ENCODE measurements around the gene GRIN1. TPM values are rescaled to one million over a fixed set of nuclear protein-coding genes. Genes with fewer than 3 reads are reported as not detected.
"Not testable (repeated sequence)": the region's sequence is repeated elsewhere in the genome, so short reads cannot be mapped to it uniquely, and the experiment has no call there.

GRIN1 gene
- total RNA-seq, 1 donor from 2014 or later = 0.15 TPM

GRCh38 chr9:137110911-137111787 lies 27.8 kb upstream of the GRIN1 start:
- intact Hi-C loops (cut with micrococcal nuclease) = no loop called here

GRCh38 chr9:137111788-137112563 lies 27.0 kb upstream of the GRIN1 start:
- intact Hi-C loops (cut with micrococcal nuclease) = no loop called here

GRCh38 chr9:137112564-137113384 lies 26.2 kb upstream of the GRIN1 start:
- intact Hi-C loops (cut with micrococcal nuclease) = no loop called here

DNA sequence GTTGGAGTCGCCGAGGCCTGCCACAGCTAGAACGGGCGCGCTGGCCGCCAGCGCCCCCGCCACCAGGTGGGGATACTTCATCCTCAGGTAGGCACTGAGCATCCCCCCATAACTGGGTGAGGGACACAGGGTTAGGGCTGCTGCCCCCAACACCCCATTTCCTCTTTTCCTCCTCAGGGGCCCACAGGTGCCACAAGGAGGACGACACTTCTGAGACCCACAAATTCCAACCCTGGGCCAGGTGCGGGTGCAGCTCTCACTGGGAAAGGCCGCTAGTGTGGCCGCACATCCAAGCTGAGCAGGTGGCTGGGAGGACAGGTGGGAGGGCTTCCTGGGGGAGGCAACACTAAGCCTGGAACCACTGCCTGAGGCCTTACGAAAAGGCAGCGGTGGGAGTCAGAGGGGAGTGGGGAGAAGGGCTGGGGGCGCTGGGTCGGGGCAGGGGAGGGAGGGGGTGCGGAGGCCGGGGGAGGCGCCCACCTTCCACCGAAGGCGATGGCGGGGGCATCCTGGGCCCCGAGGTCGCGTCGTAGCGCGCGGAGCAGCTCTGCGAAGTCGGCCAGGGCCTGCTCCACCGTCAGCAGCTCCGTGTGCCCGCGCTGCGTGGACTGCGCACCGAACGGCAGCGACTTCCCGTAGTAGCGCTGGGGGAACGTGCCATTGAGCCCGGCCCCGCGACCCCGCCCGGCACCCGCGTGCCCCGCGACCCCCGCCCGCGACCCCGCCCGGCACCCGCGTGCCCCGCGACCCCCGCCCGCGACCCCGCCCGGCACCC lies 25.4 kb upstream of the GRIN1 start:
- intact Hi-C loops (cut with micrococcal nuclease) = loop anchor here (1.0 kb wide), 2 partner anchors 16 to 18 kb away; no protein-coding TSS in a partner anchor

GRCh38 chr9:137114220-137114612 lies 24.7 kb upstream of the GRIN1 start:
- intact Hi-C loops (cut with micrococcal nuclease) = loop anchor here (1.0 kb wide), 2 partner anchors 15 to 19 kb away; no protein-coding TSS in a partner anchor

DNA sequence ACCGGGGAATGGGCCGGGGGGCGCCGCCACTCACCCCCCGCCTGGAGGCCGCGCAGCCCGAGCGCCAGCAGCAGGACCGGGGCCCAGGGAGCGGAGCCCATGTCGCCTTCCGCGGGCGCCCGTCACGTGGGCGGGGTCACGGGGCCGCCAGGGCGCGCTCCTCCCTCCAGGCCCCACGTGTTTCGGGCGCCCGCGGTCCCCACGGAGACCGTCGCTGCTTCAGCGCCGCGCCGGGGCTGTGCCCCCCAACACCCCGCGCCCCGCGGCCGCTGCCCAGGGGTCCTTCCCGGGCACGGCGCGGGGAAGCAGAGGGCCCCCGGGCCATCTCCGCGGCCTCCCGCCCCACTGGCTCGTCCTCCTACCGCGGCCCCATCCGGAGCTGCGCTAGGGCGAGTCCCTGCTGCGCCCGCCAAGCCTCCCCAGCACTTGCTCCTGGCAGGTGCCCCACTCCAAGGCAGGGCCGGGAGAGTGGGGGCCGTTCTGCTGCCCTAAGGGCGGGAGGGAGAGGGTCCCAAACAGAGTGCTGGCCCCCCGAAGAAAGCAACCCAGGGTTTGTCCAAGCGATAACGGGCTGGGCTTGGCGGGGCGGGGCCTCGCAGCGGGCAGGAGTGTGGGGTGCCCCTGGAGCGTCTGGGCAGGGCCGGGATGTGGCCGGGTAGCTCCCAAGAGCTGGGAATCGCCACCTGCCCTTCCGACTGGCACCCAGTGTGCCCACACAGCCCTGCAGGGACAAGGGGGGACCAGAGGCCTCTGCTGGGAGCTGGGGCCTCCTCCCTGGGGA lies 24.2 kb upstream of the GRIN1 start, which contains the start of gene DPP7:
Gene DPP7 (minus strand): TSS at position 121 of the 781 bp plus-strand sequence. CDS start 20 bp downstream, at position 101.
- intact Hi-C loops (cut with micrococcal nuclease) = loop anchor here (1.0 kb wide), 2 partner anchors 14 to 20 kb away; no protein-coding TSS in a partner anchor

GRCh38 chr9:137115394-137116026 lies 23.4 kb upstream of the GRIN1 start:
- intact Hi-C loops (cut with micrococcal nuclease) = no loop called here

DNA sequence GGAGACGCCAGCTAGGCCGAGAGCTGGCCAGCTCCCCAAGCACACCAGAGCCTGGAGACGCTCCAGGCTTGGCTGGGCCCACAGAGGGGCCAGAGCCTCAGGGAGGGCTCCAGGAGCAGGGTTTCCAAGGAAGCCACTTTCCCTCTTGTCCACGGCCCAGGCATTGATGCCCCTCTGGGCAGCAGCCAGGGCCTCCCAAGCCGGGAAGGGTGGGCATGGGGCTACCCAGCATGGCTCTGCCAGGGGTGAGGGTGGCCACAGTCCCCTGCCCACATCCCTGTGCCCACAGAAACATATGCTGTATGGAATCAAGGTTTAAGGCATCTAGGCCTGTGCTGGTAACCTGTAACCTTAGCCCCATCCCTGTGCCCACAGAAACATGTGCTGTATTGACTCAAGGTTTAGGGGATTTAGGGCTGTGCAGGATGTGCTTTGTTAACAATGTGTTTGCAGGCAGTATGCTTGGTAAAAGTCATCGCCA lies 22.9 kb upstream of the GRIN1 start:
- intact Hi-C loops (cut with micrococcal nuclease) = no loop called here

DNA sequence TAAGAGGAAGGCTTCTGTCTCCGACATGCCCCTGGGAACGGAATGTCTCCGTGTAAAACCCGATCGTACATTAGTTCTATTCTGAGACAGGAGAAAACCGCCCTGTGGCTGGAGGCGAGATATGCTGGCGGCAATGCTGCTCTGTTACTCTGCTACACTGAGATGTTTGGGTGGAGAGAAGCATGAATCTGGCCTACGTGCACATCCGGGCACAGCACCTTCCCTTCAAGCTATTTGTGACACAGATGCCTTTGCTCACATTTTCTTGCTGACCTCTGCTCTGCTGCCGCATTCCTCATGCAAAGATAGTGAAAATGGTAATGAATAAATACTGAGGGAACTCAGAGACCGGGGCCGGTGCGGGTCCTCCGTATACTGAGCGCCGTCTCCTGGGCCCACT lies 22.2 kb upstream of the GRIN1 start:
- intact Hi-C loops (cut with micrococcal nuclease) = no loop called here

DNA sequence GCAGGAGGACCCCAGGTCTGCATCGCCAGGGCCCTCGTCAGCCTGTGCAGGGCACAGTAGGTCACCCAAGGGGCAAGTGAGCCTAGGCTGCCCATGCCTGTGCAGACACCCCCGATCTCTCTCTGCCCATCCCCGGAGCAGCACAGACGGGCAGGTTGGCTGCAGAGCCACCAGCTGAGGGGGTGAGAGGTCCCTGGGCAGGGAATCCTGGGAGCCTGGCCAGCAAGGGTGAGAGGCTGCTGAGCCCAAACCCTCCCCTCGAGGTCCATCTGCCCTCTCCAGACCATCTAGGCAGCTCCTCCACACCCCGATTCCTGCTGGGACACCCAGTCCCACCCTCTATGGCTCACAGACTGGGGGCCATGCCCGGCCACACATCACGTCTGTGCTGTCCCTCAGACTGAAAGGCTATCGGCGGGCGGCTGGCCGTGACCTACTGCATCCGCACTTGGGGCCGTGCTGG lies 21.7 kb upstream of the GRIN1 start:
- intact Hi-C loops (cut with micrococcal nuclease) = no loop called here

DNA sequence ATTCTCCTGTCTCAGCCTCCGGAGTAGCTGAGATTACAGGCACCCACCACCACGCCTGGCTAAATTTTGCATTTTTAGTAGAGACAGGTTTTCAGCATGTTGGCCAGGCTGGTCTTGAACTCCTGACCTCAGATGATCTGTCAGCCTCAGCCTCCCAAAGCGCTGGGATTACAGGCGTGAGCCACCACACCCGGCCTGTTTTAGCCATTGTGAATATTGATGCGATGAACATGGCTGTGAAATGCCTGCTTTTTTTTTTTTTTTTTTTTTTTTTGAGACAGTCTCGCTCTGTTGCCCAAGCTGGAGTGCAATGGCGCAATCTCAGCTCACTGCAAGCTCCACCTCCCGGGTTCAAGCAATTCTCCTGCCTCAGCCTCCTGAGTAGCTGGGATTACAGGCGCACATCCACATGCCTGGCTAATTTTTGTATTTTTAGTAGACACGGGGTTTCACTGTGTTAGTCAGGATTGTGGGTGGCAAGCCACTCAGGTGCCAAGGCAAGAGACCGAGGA lies 20.8 kb upstream of the GRIN1 start:
- intact Hi-C loops (cut with micrococcal nuclease) = loop anchor here (1.0 kb wide), 3 partner anchors 105 to 118 kb away; partner anchors contain the start of gene RNF224

DNA sequence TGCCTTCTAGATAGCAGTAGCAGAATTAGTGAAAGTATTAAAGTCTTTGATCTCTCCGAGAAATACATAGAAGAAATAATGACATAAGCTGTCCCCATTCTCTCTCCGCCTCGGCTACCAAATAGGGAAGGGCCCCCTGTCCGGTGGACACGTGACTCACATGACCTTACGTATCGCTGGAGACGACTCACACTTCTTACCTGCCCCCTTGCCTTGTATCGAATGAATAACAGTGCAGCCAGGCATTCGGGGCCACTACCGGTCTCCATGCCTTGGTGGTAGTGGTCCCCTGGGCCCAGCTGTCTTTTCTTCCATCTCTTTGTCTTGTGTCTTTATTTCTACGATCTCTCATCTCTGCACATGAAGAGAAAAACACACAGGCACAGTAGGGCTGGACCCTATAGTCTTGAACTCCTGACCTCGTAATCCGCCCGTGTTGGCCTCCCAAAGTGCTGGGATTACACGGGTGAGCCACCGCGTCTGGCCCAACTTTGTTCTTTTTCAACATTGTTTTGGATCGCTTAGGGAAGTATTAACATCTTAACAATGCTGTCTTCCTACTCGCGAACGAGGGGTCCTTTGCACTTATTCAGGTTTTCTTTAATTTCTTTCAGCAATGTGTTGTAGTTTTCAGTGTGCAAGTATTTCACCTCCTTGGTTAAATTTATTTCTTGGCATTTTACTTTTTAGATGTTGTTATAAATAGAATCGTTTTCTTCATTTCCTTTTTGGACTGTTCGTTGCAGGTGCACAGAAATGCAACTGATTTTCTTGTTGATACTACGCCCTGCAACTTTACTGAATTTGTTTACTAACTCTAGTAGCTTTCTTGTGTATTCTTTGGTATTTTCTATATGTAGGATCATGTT lies 16.8 kb upstream of the GRIN1 start:
- intact Hi-C loops (cut with micrococcal nuclease) = not testable (repeated sequence)

GRCh38 chr9:137122796-137123467 lies 16.0 kb upstream of the GRIN1 start:
- intact Hi-C loops (cut with micrococcal nuclease) = not testable (repeated sequence)

DNA sequence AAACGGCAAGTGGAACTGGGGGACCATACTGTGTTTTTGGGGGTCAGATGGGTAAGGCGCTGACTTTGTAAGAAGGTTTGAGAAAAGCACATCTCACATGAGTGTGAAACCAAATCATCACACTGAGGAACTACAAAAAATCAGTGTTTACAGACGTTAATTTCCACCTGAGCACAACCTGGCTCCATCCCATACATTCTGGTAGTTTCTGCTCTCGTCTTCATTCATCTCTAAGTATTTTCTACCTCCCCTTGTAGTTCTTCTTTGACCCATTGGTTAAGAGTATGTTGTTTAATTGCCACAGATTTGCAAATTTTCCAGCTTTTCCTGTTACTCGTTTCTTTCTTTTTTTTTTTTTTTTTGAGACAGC lies 15.5 kb upstream of the GRIN1 start:
- intact Hi-C loops (cut with micrococcal nuclease) = no loop called here

DNA sequence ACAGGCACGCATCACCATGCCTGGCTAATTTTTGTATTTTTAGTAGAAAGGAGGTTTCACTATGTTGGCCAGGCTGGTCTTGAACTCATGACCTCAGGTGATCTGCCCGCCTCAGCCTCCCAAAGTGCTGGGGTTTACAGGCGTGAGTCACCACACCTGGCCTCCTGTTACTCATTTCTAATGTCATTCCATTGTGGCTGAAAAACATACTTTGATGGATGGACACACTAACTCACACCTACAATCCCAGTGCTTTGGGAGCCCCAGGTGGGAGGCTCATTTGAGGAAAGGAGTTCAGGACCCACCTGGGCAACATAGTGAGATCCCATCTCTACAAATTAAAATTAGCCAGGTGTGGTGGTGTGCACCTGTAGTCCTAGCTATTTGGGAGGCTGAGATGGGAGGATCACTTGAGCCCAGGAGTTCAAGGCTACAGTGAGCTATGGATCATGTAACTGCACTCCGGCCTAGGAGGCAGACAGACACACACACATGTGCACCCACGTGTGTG lies 14.9 kb upstream of the GRIN1 start:
- intact Hi-C loops (cut with micrococcal nuclease) = not testable (repeated sequence)

DNA sequence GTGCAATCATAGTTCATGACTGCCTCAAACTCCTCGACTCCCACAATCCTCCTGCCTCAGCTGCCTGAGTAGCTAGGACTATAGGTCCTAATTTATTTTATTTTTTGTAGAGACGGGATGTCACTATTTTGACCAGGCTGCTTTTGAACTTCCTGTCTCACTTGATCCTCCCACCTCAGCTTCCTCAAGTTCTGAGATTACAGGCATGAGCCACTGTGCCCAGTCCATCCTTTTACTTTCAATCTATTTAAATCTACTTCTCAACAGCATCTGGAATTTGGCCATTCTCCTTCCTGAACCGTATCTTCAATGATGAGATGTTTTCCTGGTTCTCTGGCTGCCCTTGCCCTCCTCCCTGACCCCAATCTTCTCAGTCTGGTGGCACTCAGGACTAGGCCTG lies 12.2 kb upstream of the GRIN1 start:
- intact Hi-C loops (cut with micrococcal nuclease) = no loop called here
